GM12892 (cell line): ENCODE data around the gene CA5B.
"Not testable (repeated sequence)": the region's sequence is repeated elsewhere in the genome, so short reads cannot be mapped to it uniquely, and the experiment has no call there.

Source experiments
- POLR2A ChIP-seq: IDR thresholded peaks from 2 replicates; pipeline ENCODE4 v1.6.1; 2011; ENCODE audit warnings: low read depth, low read length, control low read depth
- POLR2AphosphoS5 ChIP-seq: IDR thresholded peaks from 2 replicates; pipeline ENCODE4 v1.6.1; 2011; ENCODE audit warnings: low read depth, low read length, control low read depth
- TAF1 ChIP-seq: IDR thresholded peaks from 2 replicates; pipeline ENCODE4 v1.6.1; 2011; ENCODE audit warnings: low read depth, mild to moderate bottlenecking, control low read depth, low read length, borderline replicate concordance

DNA sequence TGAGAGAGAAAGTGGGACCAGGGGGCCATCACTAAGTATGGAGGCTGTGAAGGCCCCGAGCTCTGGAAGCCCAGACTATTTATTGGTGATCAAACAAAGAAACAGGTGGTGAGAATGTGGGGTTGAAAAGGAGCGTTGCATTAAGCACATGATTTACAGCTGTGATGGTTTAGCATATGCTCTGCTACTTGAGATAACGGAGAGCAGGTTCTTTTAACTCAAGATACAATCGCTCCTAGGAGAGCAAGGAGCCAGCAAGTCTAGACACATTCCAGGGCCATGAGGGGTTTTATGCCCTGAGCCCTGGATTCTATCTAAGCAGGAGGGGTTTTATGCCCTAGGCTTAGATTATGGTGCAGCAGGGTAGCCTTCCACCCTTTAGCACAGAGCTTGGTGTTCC is 6.7 kb upstream of the CA5B start:
- not testable (repeated sequence) for TF ChIP-seq POLR2A, POLR2AphosphoS5, TAF1
